ENCODE results near the gene CDH4. TPM values are rescaled to one million over a fixed set of nuclear protein-coding genes. Genes with fewer than 3 reads are reported as not detected.

Gene CDH4
- total and polyA plus RNA-seq, 9 of the 15 experiments (the other 6 are each of a cell fraction or from before 2014, with no cell fraction given): 0.04 TPM; not detected in 8

DNA sequence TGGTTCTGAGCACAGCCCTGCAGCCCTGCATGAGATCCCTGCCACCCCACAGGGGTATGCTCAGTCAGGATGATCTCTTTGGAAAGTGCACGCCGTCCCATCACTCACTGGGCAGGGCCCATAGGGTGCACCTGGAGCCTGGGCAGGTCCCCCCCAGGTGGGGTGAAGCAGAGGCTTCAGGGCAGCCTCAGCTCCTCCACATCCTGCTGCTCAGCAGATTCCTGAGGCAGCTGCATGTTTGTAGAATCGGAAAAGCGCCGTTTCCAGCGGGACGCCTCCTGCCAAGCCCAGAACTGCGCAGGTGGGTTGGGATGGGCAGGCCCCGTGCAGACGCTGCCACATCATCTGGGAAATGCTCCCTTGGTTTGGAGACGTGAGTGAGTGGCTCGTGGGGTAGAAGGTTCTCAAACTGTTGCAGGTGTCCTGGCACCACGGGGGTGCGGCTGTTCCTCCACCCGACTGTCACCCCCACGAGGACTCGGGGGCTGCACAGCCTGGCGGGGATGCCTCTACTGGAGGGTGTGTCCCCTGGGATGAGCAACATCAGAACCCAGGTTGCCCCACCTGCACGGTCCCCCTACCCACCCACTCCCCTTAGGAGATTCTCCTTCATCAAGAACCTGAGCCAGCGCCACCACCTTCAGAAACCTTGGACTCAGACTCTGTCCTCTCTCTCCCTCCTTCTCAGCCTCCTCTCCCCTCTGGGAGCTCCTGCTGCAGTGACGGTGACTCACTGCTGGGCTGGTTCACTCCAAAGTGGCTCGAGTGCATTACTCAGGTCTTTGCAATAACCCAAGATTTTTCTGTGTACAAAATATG, 479.5 kb downstream of the CDH4 start:
- FAIRE-seq: no peak
- Histone ChIP-seq H4K20me1 (replicated peaks; ENCODE audit: control insufficient read depth, insufficient read depth, low read length) (0 out of 2 replicates have a peak, but pooled peaks cover 4% of the 10 kb centered on the region), H3K36me3 (ENCODE audit: control insufficient read depth, insufficient read depth, low read length) (no peaks in the 10 kb centered on the region), H3K9me3 (replicated peaks; ENCODE audit: control insufficient read depth, insufficient read depth, low read depth, low read length) (no peaks in the 10 kb centered on the region), H3K4me3 (no peak overlapping the region), H3K79me2 (ENCODE audit: control insufficient read depth, insufficient read depth, low read length) (no peaks in the 10 kb centered on the region), H3K4me2 (ENCODE audit: insufficient read depth, low read length) (no peak overlapping the region), H2AFZ (ENCODE audit: low read depth, low read length) (no peak overlapping the region), H3K9me1 (ENCODE audit: control insufficient read depth, insufficient read depth, low read length) (no peaks in the 10 kb centered on the region), H3K9ac (ENCODE audit: insufficient read depth in 1 of 2, low read depth in 2 of 2, low read length in 2 of 2) (no peak overlapping the region), H3K27ac (ENCODE audit: extremely low read depth, low read depth, low read length) (no peak overlapping the region), H3K4me1 (replicated peaks in 1 of 2; ENCODE audit: control insufficient read depth in 2 of 2, insufficient read depth in 2 of 2, low read length in 2 of 2) (no peaks in the 10 kb centered on the region; a peak in 1 of 5 replicates), H3K27me3 (ENCODE audit: control insufficient read depth in 2 of 2, insufficient read depth in 2 of 2, low read length in 2 of 2) (peaks cover 7 to 45% of the 10 kb centered on the region in 2 experiments; a peak in 4 of 5 replicates)
- no TSS peak for BruUV-seq (replicated peaks)
- in situ Hi-C loops (cut with MboI): no loop called here
- CTCF ChIA-PET (ENCODE audit: low intra/inter-chr PET ratio): no interaction called here
- under 1% methylated on average over 15 of the region's 22 CpGs for WGBS (ENCODE audit: insufficient coverage, low coverage, missing lambda C conversion rate)
- DNase-seq (ENCODE audit: extremely low read depth in 1 of 4, low spot score in 3 of 4): no peak
- POLR2A ChIA-PET: interaction anchor here (0.6 to 0.9 kb wide), 2 partner anchors 18 to 71 kb away, joined by 3 to 4 read pairs; no protein-coding TSS in a partner anchor
- TF ChIP-seq ZNF436 (CRISPR knock-in tag; IDR thresholded peaks at IDR 0.05) (no peak), MAFK (IDR thresholded peaks at IDR 0.05; ENCODE audit: low read length) (no peak), RERE (CRISPR knock-in tag; IDR thresholded peaks at IDR 0.05; ENCODE audit: borderline replicate concordance) (no peak), KLF13 (tag; IDR thresholded peaks at IDR 0.05; ENCODE audit: borderline replicate concordance, low read depth) (no peak), JUNB (CRISPR knock-in tag; conservative IDR thresholded peaks at IDR 0.05) (no peak)
- no peak for ATAC-seq
- intact Hi-C loops (cut with micrococcal nuclease): no loop called here
